AG04450 (cell line): ENCODE measurements around the gene KCNMB2. TPM values are rescaled to one million over a fixed set of nuclear protein-coding genes. Genes with fewer than 3 reads are reported as not detected.

Experiments used
- CTCF ChIA-PET: fragments of 300-600, 350-600 bp; formaldehyde crosslinking; extraction: SDS; loops from one replicate; lab custom pipeline; 2022; ENCODE audit warnings: antibody characterized with exemption, inconsistent platforms; lab: Charles Lee
- POLR2A ChIA-PET: fragments of 350-600 bp; formaldehyde crosslinking; extraction: SDS; loops from one replicate; lab custom pipeline; 2021; ENCODE audit warnings: antibody characterized with exemption, inconsistent platforms; lab: Yijun Ruan, JAX
- DNase-seq: peaks from one replicate; pipeline ENCODE4 v3.0.0-alpha.2; 2011; ENCODE audit warnings: low read depth, low spot score
- H3K27ac ChIP-seq: one replicate; pipeline ENCODE4 v1.5.1; 2012; ENCODE audit warnings: low read depth, low read length, control low read depth
- H3K27me3 ChIP-seq: one replicate; pipeline ENCODE4 v1.6.0; 2012; ENCODE audit warnings: low read length; ENCODE audit not compliant: control insufficient read depth, insufficient read depth
- H3K4me3 ChIP-seq: 2 replicates; pipeline ENCODE4 v1.5.1; 2011; ENCODE audit warnings: mild to moderate bottlenecking, low read depth, low read length, control low read depth
- H3K9me3 ChIP-seq: 2 replicates; pipeline ENCODE4 v1.5.1; 2012; ENCODE audit warnings: low read length; ENCODE audit not compliant: control insufficient read depth, insufficient read depth
- CTCF ChIP-seq: IDR thresholded peaks from 2 replicates; pipeline ENCODE4 v1.5.1; 2011; ENCODE audit warnings: low read depth, low read length, control low read depth, inconsistent platforms
- polyA plus RNA-seq: library from polyadenylated mRNA; depleted of rRNA; stranded (reverse); fragments of >200 nt; gene quantifications from 2 replicates; pipeline ENCODE4 v1.2.3, GENCODE V29; 2011

Gene KCNMB2
- polyA plus RNA-seq, 1 experiment, result not detected

- Histone ChIP-seq H3K27ac (no peak overlapping the region), H3K4me3 (no peak overlapping the region), H3K27me3 (no peaks in the 10 kb centered on the region), H3K9me3 (no peaks in the 10 kb centered on the region)
- no peak for DNase-seq
- CTCF ChIA-PET, result no interaction called here
- no peak for TF ChIP-seq CTCF
- POLR2A ChIA-PET, result no interaction called here
These were observed 30.4 kb upstream of the KCNMB2 start for GRCh38 chr3:178505832-178506231.

GRCh38 chr3:178507507-178508442 lies 28.5 kb upstream of the KCNMB2 start:
- Histone ChIP-seq H3K27ac (no peak overlapping the region), H3K9me3 (no peaks in the 10 kb centered on the region), H3K27me3 (no peaks in the 10 kb centered on the region), H3K4me3 (no peak overlapping the region)
- CTCF ChIA-PET, result interaction anchor here (0.6 kb wide), 1 partner anchor 597 kb away, joined by 8 read pairs; no protein-coding TSS in a partner anchor
- POLR2A ChIA-PET, result no interaction called here
- TF ChIP-seq CTCF, result no peak
- no peak for DNase-seq

GRCh38 chr3:178508443-178508825 lies 27.8 kb upstream of the KCNMB2 start:
- ChIA-PET CTCF (no interaction called here), POLR2A (no interaction called here)
- DNase-seq, result no peak
- no peak for TF ChIP-seq CTCF
- H3K9me3 ChIP-seq, result no peaks in the 10 kb centered on the region
- no peaks in the 10 kb centered on the region for H3K27me3 ChIP-seq
- no peak overlapping the region for H3K27ac ChIP-seq
- H3K4me3 ChIP-seq, result no peak overlapping the region

GRCh38 chr3:178510496-178510895 lies 25.7 kb upstream of the KCNMB2 start:
- Histone ChIP-seq H3K4me3 (no peak overlapping the region), H3K9me3 (no peaks in the 10 kb centered on the region), H3K27me3 (no peaks in the 10 kb centered on the region), H3K27ac (no peak overlapping the region)
- ChIA-PET CTCF (no interaction called here), POLR2A (no interaction called here)
- TF ChIP-seq CTCF, result no peak
- DNase-seq, result no peak

GRCh38 chr3:178512647-178513046 lies 23.6 kb upstream of the KCNMB2 start:
- DNase-seq, result no peak
- ChIA-PET CTCF (no interaction called here), POLR2A (no interaction called here)
- no peaks in the 10 kb centered on the region for H3K9me3 ChIP-seq
- no peak overlapping the region for H3K27ac ChIP-seq
- no peak for TF ChIP-seq CTCF
- no peaks in the 10 kb centered on the region for H3K27me3 ChIP-seq
- H3K4me3 ChIP-seq, result no peak overlapping the region
